MM.1S (cell line): ENCODE data around the gene SOST.

Source experiments
- EZH2 ChIP-seq: fragments of 300-600 bp; sonication (generic); optimal IDR thresholded peaks from 2 replicates; pipeline ENCODE3; 2017; ENCODE audit warnings: low read depth, mild to moderate bottlenecking, antibody characterized with exemption, low read length, mixed read lengths
- EZH2phosphoT487 ChIP-seq: fragments of 300-600 bp; sonication (generic); IDR thresholded peaks from 2 replicates; pipeline ENCODE4 v1.6.1; 2018; ENCODE audit warnings: antibody characterized with exemption, low read length
- TF ChIP-seq, protein P1 (sequence below): fragments of 300-600 bp; sonication (generic); IDR thresholded peaks from 2 replicates; pipeline ENCODE4 v1.5.1; 2016; ENCODE audit warnings: antibody characterized with exemption, low read length, mixed read lengths

DNA sequence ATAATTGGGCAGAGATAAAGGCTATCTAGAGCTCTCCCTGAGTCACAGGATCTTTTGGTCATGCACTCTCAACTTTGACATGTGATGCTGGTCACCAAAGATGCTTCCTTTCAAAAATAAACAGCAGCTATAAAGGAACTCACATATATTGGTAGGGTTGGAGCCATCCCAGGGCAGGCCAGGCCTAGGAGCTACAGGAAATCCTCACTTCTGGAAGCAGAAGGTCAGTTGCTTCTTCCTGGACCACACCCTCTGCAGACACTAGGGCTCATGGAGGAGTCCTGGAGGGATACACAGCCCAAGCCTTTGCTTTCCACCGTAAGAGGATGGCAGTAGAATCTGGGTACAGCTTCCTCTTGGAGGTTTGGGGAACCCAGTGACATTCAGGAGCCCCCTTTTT is 24.6 kb downstream of the SOST start:
- TF ChIP-seq, protein P1, sequence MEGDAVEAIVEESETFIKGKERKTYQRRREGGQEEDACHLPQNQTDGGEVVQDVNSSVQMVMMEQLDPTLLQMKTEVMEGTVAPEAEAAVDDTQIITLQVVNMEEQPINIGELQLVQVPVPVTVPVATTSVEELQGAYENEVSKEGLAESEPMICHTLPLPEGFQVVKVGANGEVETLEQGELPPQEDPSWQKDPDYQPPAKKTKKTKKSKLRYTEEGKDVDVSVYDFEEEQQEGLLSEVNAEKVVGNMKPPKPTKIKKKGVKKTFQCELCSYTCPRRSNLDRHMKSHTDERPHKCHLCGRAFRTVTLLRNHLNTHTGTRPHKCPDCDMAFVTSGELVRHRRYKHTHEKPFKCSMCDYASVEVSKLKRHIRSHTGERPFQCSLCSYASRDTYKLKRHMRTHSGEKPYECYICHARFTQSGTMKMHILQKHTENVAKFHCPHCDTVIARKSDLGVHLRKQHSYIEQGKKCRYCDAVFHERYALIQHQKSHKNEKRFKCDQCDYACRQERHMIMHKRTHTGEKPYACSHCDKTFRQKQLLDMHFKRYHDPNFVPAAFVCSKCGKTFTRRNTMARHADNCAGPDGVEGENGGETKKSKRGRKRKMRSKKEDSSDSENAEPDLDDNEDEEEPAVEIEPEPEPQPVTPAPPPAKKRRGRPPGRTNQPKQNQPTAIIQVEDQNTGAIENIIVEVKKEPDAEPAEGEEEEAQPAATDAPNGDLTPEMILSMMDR, result no peak
- TF ChIP-seq EZH2, result no peak
- TF ChIP-seq EZH2phosphoT487, result no peak
